Measurements from ENCODE around the gene PLEKHA5.

DNA sequence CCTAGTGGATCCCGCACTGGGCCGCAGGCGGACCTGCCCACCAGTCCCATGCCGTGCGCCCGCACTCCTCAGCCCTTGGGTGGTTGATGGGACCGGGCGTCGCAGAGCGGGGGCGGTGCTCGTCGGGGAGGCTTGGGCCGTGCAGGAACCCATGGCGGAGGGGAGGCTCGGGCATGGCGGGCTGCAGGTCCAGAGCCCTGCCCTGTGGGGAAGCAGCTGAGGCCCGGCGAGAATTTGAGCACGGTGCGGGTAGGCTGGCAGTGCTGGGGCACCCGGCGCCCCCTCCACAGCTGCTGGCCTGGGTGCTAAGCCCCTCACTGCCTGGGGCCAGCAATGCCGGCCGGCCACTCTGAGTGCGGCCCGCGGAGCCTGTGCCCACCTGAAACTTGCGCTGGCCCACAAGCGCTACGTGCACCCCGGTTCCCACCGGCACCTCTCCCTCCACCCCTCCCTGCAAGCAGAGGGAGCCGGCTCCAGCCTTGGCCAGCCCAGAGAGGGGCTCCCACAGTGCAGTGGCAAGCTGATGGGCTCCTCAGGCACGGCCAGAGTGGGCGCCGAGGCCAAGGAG, 100.8 kb downstream of the PLEKHA5 start:
- no peak for TF ChIP-seq POLR2AphosphoS5 (IDR thresholded peaks at IDR 0.05)
- TF ChIP-seq, protein P1, sequence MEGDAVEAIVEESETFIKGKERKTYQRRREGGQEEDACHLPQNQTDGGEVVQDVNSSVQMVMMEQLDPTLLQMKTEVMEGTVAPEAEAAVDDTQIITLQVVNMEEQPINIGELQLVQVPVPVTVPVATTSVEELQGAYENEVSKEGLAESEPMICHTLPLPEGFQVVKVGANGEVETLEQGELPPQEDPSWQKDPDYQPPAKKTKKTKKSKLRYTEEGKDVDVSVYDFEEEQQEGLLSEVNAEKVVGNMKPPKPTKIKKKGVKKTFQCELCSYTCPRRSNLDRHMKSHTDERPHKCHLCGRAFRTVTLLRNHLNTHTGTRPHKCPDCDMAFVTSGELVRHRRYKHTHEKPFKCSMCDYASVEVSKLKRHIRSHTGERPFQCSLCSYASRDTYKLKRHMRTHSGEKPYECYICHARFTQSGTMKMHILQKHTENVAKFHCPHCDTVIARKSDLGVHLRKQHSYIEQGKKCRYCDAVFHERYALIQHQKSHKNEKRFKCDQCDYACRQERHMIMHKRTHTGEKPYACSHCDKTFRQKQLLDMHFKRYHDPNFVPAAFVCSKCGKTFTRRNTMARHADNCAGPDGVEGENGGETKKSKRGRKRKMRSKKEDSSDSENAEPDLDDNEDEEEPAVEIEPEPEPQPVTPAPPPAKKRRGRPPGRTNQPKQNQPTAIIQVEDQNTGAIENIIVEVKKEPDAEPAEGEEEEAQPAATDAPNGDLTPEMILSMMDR (IDR thresholded peaks at IDR 0.05), result no peak
